Measurements from ENCODE around the gene ASXL2.
"Not testable (repeated sequence)": the region's sequence is repeated elsewhere in the genome, so short reads cannot be mapped to it uniquely, and the experiment has no call there.

The ASXL2 gene

GRCh38 chr2:25913696-25913973, 35.3 kb upstream of the ASXL2 start:
- H3K4me3 ChIP-seq (ENCODE audit: low read depth, low read length); DNase-seq (ENCODE audit: low read depth); in situ Hi-C loops (cut with HindIII; ENCODE audit: low sequenced_read_pairs): not testable (repeated sequence)

GRCh38 chr2:25912851-25913695, 34.8 kb upstream of the ASXL2 start:
- H3K4me3 ChIP-seq (ENCODE audit: low read depth, low read length), result no peak overlapping the region
- no peak for DNase-seq (ENCODE audit: low read depth)
- in situ Hi-C loops (cut with HindIII; ENCODE audit: low sequenced_read_pairs), result no loop called here
- TF ChIP-seq CTCF (IDR thresholded peaks at IDR 0.05; ENCODE audit: low read depth, low read length, missing control alignments), result no peak

- DNase-seq (ENCODE audit: low read depth); in situ Hi-C loops (cut with HindIII; ENCODE audit: low sequenced_read_pairs); H3K4me3 ChIP-seq (ENCODE audit: low read depth, low read length): not testable (repeated sequence)
These were observed 31.3 kb upstream of the ASXL2 start for GRCh38 chr2:25909574-25909973.

GRCh38 chr2:25905126-25905525, 26.8 kb upstream of the ASXL2 start:
- DNase-seq (ENCODE audit: low read depth), result no peak
- H3K4me3 ChIP-seq (ENCODE audit: low read depth, low read length), result no peak overlapping the region
- in situ Hi-C loops (cut with HindIII; ENCODE audit: low sequenced_read_pairs), result no loop called here
- TF ChIP-seq CTCF (IDR thresholded peaks at IDR 0.05; ENCODE audit: low read depth, low read length, missing control alignments), result no peak

- DNase-seq (ENCODE audit: low read depth), result no peak
- H3K4me3 ChIP-seq (ENCODE audit: low read depth, low read length), result no peak overlapping the region
- no peak for TF ChIP-seq CTCF (IDR thresholded peaks at IDR 0.05; ENCODE audit: low read depth, low read length, missing control alignments)
- in situ Hi-C loops (cut with HindIII; ENCODE audit: low sequenced_read_pairs), result no loop called here
These were observed 25.0 kb upstream of the ASXL2 start for GRCh38 chr2:25903216-25903776.

GRCh38 chr2:25899404-25899970, 21.2 kb upstream of the ASXL2 start:
- H3K4me3 ChIP-seq (ENCODE audit: low read depth, low read length), result no peak overlapping the region
- no peak for DNase-seq (ENCODE audit: low read depth)
- in situ Hi-C loops (cut with HindIII; ENCODE audit: low sequenced_read_pairs), result no loop called here
- TF ChIP-seq CTCF (IDR thresholded peaks at IDR 0.05; ENCODE audit: low read depth, low read length, missing control alignments), result no peak

GRCh38 chr2:25897506-25897905, 19.2 kb upstream of the ASXL2 start:
- H3K4me3 ChIP-seq (ENCODE audit: low read depth, low read length), result no peak overlapping the region
- in situ Hi-C loops (cut with HindIII; ENCODE audit: low sequenced_read_pairs), result no loop called here
- no peak for TF ChIP-seq CTCF (IDR thresholded peaks at IDR 0.05; ENCODE audit: low read depth, low read length, missing control alignments)
- no peak for DNase-seq (ENCODE audit: low read depth)

- DNase-seq (ENCODE audit: low read depth); in situ Hi-C loops (cut with HindIII; ENCODE audit: low sequenced_read_pairs); H3K4me3 ChIP-seq (ENCODE audit: low read depth, low read length): not testable (repeated sequence)
These were observed 18.0 kb upstream of the ASXL2 start for GRCh38 chr2:25896308-25896707.
